ENCODE measurements around the gene TNFRSF8.

TNFRSF8 gene

DNA sequence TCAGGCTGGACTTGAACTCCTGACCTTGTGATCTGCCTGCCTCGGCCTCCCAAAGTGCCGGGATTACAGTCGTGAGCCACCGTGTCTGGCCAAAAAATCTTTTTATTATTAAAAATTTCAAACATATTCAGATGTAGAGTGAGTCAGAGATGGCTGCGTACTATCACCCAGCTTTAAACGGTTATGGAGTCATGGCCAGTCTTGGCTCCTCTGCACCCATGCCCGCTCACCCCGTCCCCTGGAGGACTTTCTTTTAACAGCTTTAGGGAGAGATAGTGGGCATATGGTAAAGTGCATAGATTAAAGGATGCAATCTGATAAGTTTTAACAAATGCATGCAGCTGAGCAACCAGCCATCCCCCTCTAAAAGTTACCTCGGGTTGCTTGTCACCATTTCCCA lies 51.8 kb downstream of the TNFRSF8 start:
- DNase-seq (ENCODE audit: low spot score) = no peak

DNA sequence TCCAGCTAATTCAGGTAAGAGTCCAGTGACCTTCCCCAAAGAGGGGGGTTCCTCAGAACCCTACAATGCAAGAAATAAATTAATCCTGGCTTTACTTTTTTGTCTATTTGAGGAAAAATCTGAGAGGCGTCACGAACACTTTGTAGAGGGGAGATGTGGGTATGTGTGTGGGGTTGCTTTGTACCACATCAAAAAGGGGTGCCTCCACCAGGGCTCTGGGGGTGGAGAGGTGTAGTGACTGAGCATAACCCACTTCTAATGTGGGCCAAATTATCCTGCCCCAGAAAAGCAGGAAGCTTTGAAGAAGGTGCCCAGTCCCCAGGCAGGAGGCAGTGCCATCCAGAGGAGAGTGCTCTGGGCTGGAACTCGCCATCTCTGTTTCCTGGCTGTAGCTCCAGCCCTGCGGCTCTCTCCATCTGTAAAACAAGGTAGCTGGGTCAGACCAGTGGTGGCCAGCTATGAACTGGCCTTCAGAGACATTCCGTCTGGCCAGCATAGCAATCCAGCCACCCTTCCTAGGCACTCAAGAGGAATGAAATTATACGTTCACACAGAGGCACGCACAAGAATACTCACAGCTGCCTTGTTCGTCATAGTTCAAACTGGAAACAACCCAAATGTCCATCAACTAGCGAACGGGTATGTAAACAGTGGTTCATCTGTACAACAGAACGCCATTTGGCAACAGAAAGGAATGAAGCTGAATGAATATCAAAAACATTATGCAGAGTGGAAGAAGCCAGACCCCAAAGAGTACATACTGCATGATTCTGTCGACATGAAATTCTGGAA lies 58.3 kb downstream of the TNFRSF8 start:
- DNase-seq (ENCODE audit: low spot score) = no peak

DNA sequence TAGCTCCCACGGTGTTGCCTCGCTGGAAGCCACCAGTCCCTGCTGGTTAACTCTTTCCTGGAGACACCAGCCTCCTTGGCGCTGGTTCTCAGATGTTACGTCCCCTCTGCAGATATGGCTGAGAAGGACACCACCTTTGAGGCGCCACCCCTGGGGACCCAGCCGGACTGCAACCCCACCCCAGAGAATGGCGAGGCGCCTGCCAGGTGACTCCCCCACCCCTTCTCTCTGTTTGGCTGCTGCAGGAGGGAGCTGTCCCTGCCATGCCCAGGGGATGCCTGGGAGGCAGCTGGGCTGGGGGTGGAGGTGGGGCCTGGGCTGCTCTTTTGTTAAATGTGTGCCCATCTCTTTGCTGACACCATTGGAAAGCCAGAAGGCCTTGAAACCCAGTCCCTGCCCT lies 60.1 kb downstream of the TNFRSF8 start:
- no peak for DNase-seq (ENCODE audit: low spot score)

DNA sequence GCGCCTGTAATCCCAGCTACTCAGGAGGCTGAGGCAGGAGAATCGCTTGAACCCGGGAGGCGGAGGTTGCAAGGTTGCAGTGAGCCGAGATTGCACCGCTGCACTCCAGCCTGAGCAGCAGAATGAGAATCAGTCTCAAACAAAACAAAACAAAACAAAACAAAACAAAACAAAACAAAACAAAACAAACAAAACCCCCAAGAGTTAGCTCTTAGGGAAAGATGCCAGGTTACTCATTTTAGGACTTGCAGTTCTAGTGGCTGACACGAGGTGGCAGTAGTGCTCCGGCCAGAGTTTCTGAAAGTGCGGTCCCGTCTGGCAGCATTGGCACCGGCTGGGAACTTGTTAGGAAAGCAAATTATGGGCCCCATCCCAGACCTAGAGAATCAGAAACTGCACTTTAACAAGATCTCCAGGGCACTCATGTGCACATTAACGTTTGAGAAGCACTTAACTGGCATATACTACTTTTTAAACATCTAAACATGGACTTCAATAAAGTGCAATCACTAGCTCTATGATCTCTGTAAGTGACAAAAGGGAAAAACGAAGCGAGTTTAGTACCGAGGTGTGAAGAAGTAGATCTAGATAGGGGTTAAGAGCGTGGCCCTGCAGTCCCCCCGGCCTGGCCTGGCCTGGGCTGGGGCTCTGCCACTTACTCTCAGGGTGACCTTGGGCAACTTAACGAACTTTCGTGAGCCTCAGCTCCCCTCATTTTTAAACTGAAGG lies 61.8 kb downstream of the TNFRSF8 start:
- peak; percentile 86 for DNase-seq (ENCODE audit: low spot score)

DNA sequence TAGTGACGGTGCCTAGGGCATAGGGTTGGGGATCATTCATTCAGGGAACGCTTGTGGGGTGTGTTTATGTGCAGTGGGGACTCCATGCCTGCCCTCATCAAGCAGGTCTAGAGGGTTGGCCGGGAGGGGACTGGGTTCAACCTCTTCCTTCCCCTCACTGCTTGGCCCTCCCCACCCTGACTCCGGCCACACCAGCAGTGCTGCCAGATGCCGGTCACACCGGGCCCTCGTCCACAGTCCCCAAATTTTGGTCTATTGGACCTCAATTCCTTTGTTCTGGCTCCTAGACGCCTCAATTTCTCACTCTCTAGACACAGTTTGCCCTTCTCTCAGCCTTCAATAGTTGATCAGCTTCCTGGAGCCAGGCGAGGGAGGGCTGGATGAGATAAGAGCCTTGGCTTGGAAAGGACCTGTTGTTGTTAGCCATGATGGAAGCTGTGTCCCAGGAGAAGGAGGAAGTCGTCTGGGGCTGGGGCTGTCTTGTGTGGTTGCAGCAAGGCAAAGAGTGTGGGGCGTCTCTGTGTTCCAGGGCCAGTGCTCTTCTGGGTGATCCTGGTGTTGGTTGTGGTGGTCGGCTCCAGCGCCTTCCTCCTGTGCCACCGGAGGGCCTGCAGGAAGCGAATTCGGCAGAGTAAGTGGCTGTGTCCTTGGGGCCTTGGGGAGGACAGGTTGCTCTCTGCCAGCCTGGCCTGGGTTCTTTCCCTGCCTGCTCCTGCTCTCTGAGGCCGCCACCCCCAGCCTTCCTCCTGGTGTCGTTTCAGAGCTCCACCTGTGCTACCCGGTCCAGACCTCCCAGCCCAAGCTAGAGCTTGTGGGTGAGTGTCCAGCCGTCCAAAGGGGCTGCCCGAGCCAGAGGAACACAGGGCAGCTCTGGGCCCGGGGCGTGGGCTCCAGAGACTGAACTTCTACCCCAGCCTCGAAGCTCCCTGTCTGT lies 62.6 kb downstream of the TNFRSF8 start:
- DNase-seq (ENCODE audit: low spot score) = no peak

DNA sequence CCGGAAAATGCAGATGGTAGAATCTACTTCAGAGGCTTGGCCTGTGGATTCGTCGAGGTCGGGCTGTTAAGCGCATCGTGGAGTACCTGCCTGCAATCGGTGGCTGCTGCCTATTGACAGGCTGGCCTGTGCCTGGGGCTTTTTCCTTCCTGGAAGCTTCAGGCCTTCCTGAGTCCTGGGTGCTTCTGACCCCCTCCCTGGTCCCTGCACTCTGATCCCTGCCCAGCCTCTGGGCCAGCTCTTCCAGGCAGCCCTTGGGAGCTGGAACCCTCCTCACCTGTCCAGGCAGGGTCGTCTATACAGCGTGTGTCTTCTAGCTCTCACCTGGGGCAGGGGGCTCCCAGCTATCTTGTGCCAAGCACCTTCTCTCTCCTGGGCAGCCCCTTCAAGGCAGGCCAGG lies 63.7 kb downstream of the TNFRSF8 start:
- DNase-seq (ENCODE audit: low spot score) = no peak

DNA sequence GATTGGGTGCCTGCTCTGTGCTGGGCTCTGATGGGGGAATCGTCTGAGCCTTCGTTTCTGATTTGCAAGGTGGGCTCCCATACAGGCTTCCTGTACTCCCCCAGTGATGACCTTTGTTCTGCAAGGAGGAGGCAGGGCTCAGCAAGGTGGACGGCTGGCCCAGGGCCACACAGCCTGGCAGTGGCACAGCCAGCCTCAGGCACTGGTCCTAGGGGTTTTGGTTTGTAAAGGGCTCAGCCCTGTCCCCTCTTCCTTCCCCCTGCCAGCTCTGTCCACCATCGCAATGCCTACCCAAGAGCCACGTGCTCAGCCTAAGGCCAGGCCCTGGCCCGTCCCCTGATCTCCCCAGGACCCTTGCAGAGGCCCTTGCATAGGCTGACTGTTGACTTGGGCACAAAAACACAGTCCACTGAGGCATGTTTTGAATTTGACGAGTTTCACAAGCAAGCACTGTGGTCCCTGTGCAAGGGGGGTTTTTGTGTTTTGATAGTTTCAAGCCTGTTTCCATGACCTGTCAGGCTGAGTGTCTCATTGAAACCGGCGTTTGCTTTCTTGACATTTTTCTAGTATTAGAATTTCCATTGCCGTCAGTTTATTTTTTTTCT lies 64.2 kb downstream of the TNFRSF8 start:
- no peak for DNase-seq (ENCODE audit: low spot score)

DNA sequence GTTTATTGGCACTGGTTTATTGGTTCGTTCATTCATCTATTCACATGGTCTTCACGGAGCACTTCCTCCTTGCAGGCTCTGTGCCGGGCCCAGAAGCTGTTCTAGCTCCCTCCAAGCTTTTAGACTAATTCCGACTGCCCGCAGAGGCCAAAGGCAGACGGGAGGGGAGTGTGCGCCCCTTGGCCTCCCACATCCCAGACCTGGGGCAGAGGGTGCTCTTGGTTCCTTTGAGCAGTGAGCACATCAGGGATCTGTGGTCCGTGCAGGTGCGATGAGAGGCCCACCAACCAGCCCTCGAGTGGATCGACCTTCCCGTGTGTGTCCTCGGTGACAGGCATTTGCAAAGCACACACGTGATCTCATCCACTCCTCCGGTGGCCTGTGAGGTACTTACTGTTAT lies 65.0 kb downstream of the TNFRSF8 start:
- no peak for DNase-seq (ENCODE audit: low spot score)

DNA sequence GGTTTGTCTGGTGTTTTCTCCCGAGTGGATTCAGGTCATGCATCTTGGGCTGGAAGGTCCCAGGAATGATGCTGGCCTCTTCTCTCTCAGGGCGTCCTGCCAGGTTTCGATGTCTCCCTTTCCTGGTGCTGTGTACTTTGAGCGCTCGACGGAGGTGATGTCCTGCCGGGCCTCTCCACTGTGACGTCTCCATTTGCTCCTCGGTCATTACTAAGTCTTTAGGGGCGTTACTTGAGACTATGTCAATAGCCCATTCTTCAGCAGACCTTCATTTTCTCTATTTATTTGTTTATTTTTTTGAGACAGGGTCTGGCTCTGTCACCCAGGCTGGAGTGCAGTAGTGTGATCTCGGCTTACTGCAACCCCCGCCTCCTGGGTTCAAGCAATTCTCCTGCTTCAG lies 66.5 kb downstream of the TNFRSF8 start:
- no peak for DNase-seq (ENCODE audit: low spot score)

DNA sequence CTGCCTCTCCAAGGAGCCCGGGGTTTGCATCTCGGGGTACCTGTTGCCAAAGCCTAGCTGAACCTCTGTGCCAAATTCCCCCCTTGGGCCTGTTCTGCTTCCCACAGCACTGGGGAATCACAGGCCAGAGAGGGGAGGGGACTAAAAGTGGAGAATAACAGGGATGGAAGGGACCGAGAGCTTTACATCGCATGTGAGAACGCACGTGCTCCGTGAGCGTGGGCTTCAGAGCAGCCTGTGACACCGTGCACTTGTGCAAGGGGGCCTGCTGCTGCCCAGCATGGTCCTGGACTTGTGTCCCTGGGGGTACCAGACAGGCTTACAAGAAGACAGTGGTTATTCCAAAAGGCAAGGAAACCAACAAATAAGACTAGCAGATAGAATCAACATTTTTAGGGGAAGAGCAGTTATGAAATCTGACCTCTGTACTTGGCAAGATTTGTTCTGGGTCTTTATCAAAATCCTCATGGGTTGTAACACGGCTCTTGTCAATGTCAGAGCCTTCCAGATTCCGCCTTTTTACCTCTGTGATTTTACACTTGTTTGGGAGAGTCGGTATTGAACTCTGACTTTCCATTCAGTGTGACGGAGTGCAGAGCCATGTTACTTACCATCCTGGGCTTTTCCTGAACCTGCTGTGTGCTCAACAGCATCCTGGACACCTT lies 67.5 kb downstream of the TNFRSF8 start:
- no peak for DNase-seq (ENCODE audit: low spot score)

DNA sequence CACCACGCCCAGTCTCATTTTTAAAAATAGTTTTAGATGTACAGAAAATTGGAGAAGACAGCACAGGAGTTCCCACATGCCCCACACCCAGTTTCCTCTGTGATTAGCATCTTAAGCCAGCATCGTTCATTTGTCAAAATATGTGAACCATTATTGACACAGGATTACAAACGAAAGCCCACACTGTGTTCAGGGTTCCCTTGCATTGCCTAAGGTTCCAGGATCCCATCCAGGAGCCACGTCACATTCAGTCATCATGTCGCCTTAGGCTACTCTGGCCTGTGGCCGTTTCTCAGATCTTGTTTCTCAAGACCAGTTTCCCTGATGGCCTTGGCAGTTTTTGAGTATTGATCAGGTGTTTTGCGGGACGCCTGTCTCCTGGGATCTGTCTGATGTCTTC lies 69.0 kb downstream of the TNFRSF8 start:
- DNase-seq (ENCODE audit: low spot score) = no peak

DNA sequence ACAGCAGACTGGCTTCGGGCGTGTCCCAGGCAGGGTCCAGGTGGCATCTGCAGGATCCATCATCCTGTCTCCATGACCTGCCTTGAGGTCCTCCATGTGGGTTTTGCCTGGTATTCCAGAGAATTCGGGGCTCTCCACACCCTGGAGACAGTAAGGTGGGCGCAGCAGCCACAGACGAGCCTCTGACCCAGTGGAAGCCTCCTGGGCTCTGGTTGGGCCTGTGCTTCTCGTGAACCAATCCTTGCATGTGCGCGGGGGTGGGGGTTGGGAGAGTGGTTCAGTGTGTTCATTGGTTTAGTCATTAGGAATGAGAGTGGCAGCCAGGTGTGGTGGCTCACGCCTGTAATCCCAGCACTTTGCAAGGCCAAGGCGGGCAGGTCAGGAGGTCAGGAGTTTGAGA lies 71.6 kb downstream of the TNFRSF8 start:
- DNase-seq (ENCODE audit: low spot score) = no peak

DNA sequence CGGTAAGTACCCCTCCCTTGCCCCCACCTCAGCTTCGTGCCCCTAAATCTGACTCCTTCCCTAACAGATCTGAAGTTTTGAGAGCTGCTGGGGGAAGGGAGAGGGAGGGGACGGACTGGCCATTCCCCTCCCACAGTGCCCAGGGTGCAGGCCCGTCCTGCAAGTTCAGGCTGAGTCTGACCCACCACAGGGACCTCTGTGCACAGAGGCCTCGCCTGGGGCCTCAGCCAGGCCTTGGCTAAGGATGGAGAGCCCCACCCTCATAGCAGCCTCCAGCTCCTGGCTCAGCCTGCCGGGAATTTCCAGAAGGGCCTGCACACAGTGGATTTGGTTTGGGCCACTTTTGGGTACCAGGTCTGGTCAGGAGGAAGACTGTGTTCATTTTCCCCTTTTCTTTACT lies 72.5 kb downstream of the TNFRSF8 start:
- DNase-seq (ENCODE audit: low spot score) = no peak

DNA sequence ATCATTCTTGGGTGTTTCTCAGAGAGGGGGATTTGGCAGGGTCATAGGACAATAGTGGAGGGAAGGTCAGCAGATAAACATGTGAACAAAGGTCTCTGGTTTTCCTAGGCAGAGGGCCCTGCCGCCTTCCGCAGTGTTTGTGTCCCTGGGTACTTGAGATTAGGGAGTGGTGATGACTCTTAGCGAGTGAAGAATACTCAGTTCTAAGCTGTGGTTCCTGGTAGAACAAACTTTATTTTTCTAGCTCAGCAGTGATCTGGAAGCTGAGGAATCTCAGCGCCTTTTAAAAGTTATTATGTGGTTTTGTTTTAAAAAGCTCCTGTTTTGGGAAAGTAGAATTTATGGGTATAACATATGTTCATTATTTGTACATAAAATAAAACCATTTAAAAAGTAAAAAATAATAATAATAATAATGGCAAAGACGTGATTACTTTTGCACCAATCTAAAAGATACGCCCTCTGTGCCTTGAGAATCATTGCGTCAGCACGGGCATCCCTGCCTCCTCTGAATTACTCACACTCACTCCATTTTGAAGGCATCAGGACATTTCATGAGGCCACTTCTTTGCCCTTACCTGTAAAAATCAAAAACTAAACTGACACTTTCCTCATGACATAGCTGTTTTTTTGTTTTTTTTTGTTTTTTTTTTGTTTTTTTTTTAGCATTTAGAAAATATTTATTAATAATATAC lies 74.0 kb downstream of the TNFRSF8 start:
- no peak for DNase-seq (ENCODE audit: low spot score)

DNA sequence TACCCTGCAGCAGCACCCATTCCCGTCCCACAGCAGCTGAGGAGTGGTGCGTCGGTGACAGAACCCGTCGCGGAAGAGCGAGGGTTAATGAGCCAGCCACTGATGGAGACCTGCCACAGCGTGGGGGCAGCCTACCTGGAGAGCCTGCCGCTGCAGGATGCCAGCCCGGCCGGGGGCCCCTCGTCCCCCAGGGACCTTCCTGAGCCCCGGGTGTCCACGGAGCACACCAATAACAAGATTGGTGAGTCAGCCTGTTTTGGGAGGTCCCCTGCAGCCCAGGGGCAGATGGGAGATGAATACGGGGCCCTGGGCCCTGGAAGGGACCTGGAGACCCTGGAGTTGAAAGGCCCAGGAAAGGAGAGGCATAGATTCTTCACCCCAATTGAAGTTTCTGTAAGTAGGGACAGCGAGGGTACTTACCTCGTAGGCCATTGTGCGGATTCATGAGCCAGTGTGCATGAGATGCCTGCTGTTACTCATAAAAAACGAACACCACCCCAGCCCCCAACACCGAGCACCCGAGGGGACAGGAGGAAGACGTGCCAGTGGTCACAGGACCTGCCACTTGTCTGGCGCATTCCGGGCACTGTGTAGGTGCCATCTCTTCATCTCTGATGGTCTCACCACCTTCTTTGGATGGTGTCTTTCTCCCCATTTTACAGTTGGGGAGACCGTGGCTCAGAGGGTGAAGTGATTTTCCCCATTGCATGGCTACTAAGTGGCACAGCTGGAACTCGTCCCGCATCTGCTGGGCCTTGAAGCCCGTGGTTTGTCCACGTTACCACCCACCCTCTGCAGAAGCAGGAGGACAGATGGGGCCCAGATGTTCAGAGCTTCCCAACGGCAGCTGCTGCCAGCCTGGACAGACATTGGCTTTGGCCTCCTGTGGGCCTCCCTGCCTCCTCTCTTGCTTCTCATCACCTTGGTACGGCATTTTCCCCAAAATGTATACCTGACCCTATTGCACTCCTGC lies 75.4 kb downstream of the TNFRSF8 start:
- no peak for DNase-seq (ENCODE audit: low spot score)

DNA sequence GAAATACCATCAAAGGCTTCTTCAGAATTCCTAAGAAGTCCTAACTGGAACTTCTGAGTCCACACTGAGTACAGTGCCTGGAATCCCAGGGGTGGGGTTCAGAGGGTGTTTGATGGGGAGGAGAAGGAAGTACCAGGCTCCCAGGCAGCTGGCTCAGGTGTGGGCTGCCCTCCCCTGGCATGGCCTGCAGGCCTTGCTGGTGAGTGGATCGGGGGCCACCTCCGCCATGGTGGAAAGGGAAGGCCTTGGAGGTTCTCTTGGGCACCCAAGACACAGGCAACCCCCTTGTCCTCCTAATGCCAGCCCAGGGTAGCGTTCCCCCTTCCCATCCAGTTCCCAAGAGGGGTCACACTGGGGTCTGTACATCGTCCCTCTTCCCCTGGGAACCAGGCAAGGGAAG lies 76.9 kb downstream of the TNFRSF8 start:
- no peak for DNase-seq (ENCODE audit: low spot score)

DNA sequence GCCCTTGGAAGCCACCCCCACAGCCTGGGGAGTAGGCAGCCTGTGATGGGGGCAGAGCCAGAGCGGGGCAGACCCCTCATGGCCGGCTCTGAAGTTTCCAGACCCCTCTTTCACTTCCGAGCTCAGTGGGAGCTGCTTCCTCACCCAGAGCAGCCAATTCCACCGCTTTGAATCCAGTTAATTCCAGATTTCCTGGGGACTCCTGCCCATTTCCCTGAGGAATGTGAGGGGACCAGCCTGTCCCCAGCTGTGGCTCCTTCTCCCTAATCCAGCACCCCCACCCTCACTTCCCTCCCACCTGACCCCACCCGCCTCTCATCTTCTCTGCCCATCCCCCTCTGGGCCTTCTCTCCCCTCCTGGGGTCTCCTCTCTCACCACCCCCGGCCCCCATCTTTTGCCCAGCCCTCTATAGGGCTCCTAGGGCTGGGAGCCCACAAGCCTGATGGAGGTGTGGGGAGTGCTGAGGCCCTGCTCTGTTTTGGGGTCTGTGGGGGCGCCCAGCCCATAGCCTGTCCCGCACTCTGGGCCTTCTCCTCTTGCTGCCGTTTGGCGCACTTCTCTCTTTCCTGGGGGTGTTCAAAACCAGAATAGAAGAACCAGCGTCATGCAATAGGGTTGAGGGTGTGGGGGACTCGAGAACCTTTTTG lies 77.5 kb downstream of the TNFRSF8 start:
- no peak for DNase-seq (ENCODE audit: low spot score)

DNA sequence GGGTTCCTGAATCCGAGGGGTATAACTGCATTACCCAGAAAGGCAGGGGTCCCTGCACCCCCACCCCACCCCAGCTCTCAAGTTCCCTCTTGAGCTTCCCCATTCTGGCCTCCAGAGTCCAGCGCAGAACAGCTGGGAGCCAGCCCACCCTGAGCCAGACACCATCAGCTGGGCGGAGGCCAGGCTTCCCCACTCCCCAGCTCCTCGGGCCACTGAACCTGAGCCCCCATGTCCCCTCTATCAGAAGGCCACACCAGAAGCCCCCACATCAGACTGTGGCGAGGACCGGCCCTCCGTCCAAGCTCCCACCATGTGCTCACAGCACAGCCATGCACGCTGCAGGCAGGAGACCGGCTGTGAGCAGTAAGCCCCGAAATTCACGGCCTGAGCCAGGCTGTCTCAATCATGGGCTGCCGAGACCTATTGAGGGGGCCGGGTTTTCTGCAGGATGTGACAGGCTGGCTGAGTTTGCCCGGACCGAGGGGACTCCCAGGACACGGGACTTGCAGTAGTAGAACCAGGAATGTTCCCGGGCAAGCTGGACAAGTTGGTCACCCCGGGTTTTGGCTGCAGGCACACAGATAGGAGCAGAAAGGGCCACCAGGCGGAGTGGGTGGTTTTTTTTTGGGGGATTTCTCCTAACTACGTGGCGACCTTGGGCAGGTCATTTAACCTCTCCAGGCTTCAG lies 78.2 kb downstream of the TNFRSF8 start:
- DNase-seq (ENCODE audit: low spot score) = no peak
